ENCODE measurements around the gene PLEKHB2. TPM values are rescaled to one million over a fixed set of nuclear protein-coding genes. Genes with fewer than 3 reads are reported as not detected.
"Not testable (repeated sequence)": the region's sequence is repeated elsewhere in the genome, so short reads cannot be mapped to it uniquely, and the experiment has no call there.

Gene PLEKHB2
- total RNA-seq, 1 experiment from 2014 or later: 57.6 TPM

DNA sequence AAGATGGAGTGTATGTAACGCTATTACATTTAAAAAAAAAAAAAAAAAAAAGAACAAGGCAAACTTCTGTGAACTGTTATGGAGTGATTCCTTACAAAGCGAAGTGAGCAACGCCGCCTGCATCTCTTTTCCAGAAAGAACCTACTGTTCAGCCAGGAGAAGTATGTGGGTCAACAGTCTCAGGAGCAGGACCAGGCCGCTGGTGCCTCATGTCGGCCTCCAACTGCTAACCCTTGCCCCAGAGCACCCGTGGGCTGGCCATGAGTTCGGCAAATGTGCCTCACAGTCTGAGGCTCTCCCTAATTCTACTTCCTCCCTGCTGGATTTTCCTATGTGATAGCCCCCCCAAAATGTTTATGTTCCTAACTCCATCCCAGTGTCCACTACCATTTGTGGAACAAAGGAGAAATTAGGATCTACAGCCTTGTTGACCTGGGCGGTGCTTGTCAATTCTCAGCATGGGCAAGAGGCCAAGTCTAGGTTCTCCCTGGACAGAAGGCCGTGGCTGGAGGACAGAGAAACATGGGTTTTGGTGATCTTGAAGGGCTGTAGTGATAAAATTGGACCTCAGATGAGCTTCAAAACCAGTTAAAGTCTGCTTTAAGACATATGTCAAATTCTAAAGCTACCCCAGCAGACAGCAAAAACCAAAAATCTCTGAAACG lies 27.8 kb upstream of the PLEKHB2 start:
- BruUV-seq (replicated peaks): no TSS peak
- Mint-ChIP-seq H3K4me3 (ENCODE audit: unreplicated experiment) (no peak overlapping the region), H3K27me3 (ENCODE audit: insufficient read depth, unreplicated experiment) (no peaks in the 10 kb centered on the region), H3K27ac (ENCODE audit: low read depth, unreplicated experiment) (no peak overlapping the region), H3K36me3 (ENCODE audit: insufficient read depth, unreplicated experiment) (peaks cover 100% of the 10 kb centered on the region), H3K9me3 (ENCODE audit: unreplicated experiment) (no peaks in the 10 kb centered on the region), H3K4me1 (ENCODE audit: insufficient read depth, unreplicated experiment) (peaks cover 18% of the 10 kb centered on the region)
- ChIA-PET CTCF (interaction anchor here (1.1 to 1.2 kb wide), 3 partner anchors 11 to 280 kb away, joined by 3 to 4 read pairs (median 3); no protein-coding TSS in a partner anchor), POLR2A (no interaction called here)
- TF ChIP-seq, protein P1, sequence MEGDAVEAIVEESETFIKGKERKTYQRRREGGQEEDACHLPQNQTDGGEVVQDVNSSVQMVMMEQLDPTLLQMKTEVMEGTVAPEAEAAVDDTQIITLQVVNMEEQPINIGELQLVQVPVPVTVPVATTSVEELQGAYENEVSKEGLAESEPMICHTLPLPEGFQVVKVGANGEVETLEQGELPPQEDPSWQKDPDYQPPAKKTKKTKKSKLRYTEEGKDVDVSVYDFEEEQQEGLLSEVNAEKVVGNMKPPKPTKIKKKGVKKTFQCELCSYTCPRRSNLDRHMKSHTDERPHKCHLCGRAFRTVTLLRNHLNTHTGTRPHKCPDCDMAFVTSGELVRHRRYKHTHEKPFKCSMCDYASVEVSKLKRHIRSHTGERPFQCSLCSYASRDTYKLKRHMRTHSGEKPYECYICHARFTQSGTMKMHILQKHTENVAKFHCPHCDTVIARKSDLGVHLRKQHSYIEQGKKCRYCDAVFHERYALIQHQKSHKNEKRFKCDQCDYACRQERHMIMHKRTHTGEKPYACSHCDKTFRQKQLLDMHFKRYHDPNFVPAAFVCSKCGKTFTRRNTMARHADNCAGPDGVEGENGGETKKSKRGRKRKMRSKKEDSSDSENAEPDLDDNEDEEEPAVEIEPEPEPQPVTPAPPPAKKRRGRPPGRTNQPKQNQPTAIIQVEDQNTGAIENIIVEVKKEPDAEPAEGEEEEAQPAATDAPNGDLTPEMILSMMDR (IDR thresholded peaks at IDR 0.05; ENCODE audit: unreplicated experiment): no peak
- intact Hi-C loops (cut with micrococcal nuclease): no loop called here
- DNase-seq (ENCODE audit: unreplicated experiment): no peak

- Mint-ChIP-seq H3K36me3 (ENCODE audit: insufficient read depth, unreplicated experiment) (peaks cover 100% of the 10 kb centered on the region), H3K27me3 (ENCODE audit: insufficient read depth, unreplicated experiment) (no peaks in the 10 kb centered on the region), H3K27ac (ENCODE audit: low read depth, unreplicated experiment) (peak overlapping the region; percentile 2), H3K4me3 (ENCODE audit: unreplicated experiment) (no peak overlapping the region), H3K9me3 (ENCODE audit: unreplicated experiment) (no peaks in the 10 kb centered on the region), H3K4me1 (ENCODE audit: insufficient read depth, unreplicated experiment) (peaks cover 18% of the 10 kb centered on the region)
- no peak for DNase-seq (ENCODE audit: unreplicated experiment)
- no TSS peak for BruUV-seq (replicated peaks)
- intact Hi-C loops (cut with micrococcal nuclease): no loop called here
- ChIA-PET POLR2A (interaction anchor here (1.0 kb wide), 1 partner anchor 15 kb away, joined by 4 read pairs; no protein-coding TSS in a partner anchor), CTCF (interaction anchor here (0.9 to 1.2 kb wide), 3 partner anchors 10 to 280 kb away, joined by 3 read pairs; no protein-coding TSS in a partner anchor)
- TF ChIP-seq, protein P1 (IDR thresholded peaks at IDR 0.05; ENCODE audit: unreplicated experiment): no peak
These were observed 27.2 kb upstream of the PLEKHB2 start for GRCh38 chr2:131077966-131078365.

GRCh38 chr2:131079931-131080330 lies 25.2 kb upstream of the PLEKHB2 start:
- Mint-ChIP-seq H3K4me1 (ENCODE audit: insufficient read depth, unreplicated experiment) (peaks cover 11% of the 10 kb centered on the region), H3K36me3 (ENCODE audit: insufficient read depth, unreplicated experiment) (peaks cover 92% of the 10 kb centered on the region)
- ChIA-PET CTCF (interaction anchor here (1.2 kb wide), 2 partner anchors 13 to 282 kb away, joined by 3 to 5 read pairs; partner anchors contain the start of gene FAM168B), POLR2A (interaction anchor here (1.2 kb wide), 1 partner anchor 8 kb away, joined by 4 read pairs; no protein-coding TSS in a partner anchor)
- H3K4me3 Mint-ChIP-seq (ENCODE audit: unreplicated experiment); H3K9me3 Mint-ChIP-seq (ENCODE audit: unreplicated experiment); H3K27me3 Mint-ChIP-seq (ENCODE audit: insufficient read depth, unreplicated experiment); BruUV-seq (replicated peaks); intact Hi-C loops (cut with micrococcal nuclease); H3K27ac Mint-ChIP-seq (ENCODE audit: low read depth, unreplicated experiment); DNase-seq (ENCODE audit: unreplicated experiment): not testable (repeated sequence)

- TSS peak; percentile 6 for BruUV-seq (replicated peaks)
- TF ChIP-seq, protein P1 (IDR thresholded peaks at IDR 0.05; ENCODE audit: unreplicated experiment): no peak
- ChIA-PET POLR2A (interaction anchor here (1.2 kb wide), 1 partner anchor 9 kb away, joined by 4 read pairs; no protein-coding TSS in a partner anchor), CTCF (interaction anchor here (0.6 to 1.2 kb wide), 4 partner anchors 12 to 284 kb away, joined by 3 to 5 read pairs (median 4); partner anchors contain the start of gene FAM168B)
- DNase-seq (ENCODE audit: unreplicated experiment): no peak
- peak overlapping the region; percentile 16 for H3K27ac Mint-ChIP-seq (ENCODE audit: low read depth, unreplicated experiment)
- H3K4me1 Mint-ChIP-seq (ENCODE audit: insufficient read depth, unreplicated experiment): peaks cover 8% of the 10 kb centered on the region
- H3K36me3 Mint-ChIP-seq (ENCODE audit: insufficient read depth, unreplicated experiment): peaks cover 92% of the 10 kb centered on the region
- no peak overlapping the region for H3K4me3 Mint-ChIP-seq (ENCODE audit: unreplicated experiment)
- intact Hi-C loops (cut with micrococcal nuclease): no loop called here
- H3K9me3 Mint-ChIP-seq (ENCODE audit: unreplicated experiment): no peaks in the 10 kb centered on the region
- H3K27me3 Mint-ChIP-seq (ENCODE audit: insufficient read depth, unreplicated experiment): no peaks in the 10 kb centered on the region
These were observed 23.9 kb upstream of the PLEKHB2 start for GRCh38 chr2:131081190-131081589.

Data from MCF 10A (cell line).